NOMO-1 treated with dmso at 0.1 percent for 144 hours (cell line): ENCODE data around the gene TAS2R30.

Experiments used
- DNase-seq: peaks from one replicate; lab custom pipeline; 2025; ENCODE audit not compliant: unreplicated experiment; lab: John Stamatoyannopoulos, UW

Gene TAS2R30

DNA sequence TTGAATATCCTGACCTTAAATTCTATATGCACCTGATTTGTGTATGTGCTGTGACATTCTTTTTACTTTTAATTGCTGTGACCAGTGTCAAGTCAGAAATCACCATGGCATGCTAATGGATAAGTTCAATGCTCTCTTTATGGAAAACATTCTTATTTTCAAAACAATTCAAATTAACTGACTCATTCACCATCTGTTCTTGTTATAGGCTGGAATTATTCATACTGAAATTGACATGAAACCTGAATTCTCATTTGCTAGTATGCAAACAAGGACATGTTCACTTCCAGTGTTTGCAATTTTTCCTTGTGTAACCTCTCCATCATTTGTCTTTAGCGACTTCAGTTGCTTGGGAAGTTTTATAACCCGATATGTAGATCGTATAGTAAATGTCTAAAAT, at the start of gene TAS2R30:
TAS2R30 (minus strand) TSS at position 340 of the 400 bp plus-strand sequence. CDS start 400 bp downstream, outside the sequence.
- DNase-seq: no peak

DNA sequence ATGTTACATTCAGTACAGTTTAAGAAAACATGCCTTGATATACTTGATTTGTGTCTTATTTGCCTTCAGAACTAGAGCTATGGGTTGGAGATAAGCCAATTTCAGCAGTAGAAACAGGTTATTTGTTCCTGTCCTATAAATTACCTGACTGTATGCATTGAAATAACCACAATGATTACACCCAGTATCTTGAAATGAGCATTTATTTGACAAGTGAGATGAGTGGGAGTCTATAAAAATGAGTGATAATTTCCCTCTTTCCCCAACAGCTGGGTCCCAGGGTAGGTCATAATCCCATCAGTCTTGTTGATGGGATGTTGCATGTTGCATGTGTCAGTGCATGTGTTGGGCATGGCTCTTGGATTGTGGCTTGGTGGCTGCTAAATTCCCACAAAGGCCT, 48.6 kb upstream of the TAS2R30 start:
- no peak for DNase-seq

DNA sequence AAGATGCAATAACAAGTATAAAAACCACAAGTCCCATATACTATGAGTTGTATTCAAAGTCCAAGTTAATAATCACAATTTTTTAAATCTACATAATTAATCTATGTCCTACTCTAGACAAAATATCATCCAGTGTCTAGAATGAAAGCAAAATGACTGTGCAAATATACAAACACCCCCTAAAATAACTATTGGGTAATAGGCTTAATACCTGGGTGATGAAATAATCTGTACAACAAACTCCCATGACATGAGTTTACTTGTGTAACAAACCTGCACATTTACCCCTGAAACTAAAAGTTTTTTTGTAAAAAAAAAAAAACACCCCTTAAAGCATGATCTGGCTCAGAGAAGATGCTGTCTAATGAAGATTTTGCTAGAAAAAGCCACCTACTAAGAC, 48.1 kb upstream of the TAS2R30 start:
- no peak for DNase-seq

DNA sequence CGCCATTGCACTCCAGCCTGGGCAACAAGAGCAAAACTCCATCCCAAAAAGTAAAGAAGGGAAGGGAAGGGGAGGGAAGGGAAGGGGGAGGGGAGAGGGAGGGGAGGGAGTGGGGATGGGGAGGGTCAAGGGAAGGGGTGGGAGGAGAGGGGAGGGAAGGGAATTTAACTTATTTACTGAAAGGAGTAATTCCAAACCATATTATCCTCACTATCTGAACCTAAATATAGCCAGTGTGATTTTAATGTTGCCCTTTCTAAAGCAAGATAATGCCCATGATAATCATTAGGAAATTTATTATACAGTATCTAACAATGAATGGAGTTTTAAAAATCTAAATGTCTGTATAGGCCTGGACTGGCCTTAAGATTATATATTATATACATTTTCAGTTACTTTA, 43.8 kb upstream of the TAS2R30 start:
- DNase-seq: no peak

DNA sequence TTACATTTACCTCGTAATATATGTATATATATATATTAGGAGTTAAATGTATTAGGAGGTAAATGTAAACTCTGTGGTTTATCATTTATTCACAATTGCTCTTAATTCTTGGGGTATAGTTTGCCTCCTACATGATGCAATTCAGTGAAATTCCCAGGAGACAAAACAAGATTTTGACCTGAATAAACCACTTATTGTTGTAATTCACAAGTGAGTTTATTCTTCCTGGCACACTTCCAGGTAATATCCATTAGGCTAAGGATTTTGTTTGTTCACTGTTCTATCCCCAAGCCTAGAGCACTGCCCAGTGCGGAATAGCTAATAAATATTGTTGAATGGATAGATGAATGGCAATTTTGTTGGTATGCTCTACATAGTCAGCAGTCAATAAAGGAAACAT, 39.6 kb upstream of the TAS2R30 start:
- DNase-seq: no peak

DNA sequence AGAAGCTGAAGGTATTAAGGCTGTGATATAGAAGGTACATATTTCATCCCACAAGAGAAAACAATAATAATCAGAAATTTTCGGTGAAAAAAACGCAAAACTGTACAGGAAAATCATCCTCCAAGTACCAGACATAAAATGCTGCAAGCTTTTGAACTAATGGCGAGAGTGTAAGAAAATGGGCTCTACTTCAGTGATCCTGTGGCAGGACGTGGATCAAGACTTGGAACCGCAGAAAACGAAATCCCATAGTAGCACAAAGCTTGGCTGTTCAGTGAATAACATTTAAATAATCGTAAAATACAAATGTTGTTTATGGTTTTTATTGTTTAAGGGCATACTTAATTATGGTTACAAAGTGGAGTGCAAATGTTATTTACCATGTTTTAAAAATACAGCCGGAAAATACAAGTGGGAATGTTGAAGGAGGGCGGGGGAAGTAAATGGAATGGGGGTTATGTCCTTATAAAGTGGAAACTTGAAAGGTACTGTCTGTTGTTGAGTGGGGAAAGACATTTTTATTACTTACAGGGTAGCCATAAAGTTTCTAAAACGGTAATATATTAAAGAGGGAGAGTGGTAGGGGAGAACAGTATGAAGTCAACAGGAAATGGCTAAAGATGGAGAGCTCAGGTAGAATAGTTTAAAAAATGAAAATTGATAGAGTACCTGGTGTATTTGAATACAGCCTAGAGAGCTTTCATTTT, 37.7 kb upstream of the TAS2R30 start:
- no peak for DNase-seq

- peak; percentile 84 for DNase-seq
These were observed 36.9 kb upstream of the TAS2R30 start, which contains the start of gene SMIM10L1 for GRCh38 chr12:11171145-11171968. Gene SMIM10L1, plus strand, starts transcription at chr12:11171194. Its CDS starts 163 bp downstream, at chr12:11171357.

- no peak for DNase-seq
These were observed 36.3 kb upstream of the TAS2R30 start for GRCh38 chr12:11170810-11171144.

DNA sequence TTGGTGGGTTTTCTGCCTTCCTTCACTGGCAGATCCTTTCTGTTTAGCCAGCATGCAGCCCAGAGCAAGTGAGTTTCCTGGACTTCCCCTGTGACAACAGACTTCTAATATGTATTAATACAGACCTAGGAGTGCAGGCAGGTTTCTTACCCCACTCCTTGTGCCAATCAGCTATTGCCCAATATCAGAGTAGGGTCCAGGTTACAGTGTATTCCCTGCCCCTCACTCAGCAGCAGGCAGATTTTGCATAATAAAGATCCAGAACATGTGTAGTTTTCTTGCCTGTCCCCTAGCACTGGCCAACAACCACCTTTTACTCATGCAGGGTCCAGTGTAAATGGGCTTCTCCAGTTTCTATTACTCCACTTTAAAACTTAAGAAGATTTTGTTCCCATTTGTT, 31.9 kb upstream of the TAS2R30 start:
- no peak for DNase-seq

DNA sequence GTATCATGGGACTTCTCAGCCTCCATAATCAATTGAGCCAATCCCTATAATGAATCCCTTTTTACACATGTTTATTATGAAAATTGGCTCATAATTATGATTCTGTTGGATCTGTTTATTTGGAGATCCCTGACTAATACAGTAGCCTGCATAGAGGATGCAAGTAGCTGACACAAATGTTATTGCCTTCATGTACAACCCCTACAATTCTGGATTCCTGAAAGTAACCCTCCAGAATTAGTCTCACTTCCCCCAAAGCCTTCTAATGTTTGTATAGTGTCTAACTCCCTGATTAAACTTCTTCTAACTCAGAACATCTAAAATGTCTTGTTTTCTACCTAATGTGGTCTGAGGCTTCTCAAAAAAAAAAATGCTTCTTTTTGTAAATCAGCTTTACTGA, 29.9 kb upstream of the TAS2R30 start:
- no peak for DNase-seq

DNA sequence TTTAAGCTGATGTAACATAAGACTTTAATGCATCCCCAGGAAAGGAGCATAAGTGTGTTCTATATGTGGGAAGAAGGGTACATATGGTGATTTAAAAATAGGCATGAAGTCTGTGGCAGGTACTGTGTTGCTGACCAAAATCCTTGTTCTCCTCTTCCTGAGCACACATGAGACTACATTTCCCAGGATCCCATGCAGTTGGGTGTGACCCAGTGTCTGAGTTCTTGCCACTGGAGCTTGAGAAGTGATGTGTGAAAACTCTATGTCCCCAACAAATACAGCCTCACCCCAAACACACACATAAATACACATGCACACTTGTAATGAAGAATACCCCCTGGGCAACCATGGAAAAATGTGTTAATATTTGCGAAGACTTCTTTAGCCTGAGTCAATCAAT, 28.1 kb upstream of the TAS2R30 start:
- no peak for DNase-seq

DNA sequence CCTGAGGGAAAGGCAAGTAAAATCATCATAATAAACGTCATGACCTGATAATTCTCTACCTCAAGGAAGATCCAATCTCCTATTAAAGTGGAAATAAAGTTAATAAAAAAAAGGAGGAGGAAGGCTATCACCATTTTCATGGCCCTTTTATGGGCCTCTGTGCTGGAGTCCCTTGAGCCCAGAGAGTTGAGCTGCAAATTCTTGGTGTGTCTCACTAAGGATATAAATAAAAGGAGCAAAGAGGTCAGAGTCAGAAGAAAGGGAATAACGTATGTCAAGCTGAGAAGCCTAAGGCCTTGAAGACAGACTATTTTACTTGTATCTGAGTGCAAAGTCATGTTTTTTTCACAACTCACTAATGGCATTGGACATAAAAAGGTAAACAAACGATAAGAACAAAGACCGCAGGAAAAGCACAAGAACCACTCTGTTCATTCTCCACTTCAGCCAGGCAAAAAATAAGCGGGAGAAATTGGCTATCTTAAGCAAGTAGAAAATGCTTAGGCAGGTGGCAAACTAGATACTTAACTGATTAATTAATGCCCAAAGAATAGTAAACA, 24.5 kb upstream of the TAS2R30 start:
- DNase-seq: no peak

DNA sequence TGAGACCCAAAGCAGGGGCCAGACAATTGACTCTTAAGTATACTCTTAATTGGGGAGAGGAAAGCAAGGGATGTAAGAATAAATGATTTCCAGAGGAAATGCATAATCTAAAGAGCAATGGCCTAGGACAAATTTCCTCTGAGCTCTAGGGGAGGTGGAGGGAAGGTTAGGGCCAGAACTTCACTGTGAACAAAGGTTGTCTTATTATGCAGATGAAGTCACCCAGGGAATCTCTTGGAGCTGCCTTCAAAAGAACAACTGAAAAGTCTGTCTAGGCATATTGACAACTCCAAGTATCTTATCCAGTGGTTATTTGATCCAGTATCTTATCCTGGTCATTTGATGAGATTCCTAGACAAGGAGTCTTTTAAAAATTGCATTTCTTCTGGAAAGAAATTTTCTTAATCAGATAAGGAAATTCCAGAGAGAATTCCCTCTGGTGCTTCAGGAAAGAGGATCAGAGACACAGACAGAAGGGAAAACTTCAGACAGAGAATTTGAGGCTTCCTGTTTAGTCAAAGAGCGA, 20.0 kb upstream of the TAS2R30 start:
- DNase-seq: no peak

DNA sequence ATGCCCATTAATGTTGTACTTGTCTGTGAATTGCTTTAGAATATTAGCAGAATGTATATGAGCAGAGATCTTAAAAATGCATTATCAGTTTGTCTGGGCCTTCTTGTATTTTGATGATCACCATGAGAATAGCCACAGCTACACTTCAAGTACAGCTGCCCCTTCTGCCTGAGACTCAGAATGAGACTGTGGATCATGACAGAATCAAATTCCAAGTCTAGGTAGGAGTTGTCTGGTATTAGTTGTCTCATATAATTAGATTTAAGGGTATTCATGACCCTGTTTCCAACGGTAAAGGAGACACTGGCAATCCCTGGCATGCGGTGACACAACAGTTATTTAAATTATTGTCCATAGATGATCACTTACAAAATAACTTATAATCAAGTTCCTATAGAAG, 18.3 kb upstream of the TAS2R30 start:
- DNase-seq: no peak

- DNase-seq: no peak
These were observed 16.4 kb upstream of the TAS2R30 start for GRCh38 chr12:11150832-11151231.

DNA sequence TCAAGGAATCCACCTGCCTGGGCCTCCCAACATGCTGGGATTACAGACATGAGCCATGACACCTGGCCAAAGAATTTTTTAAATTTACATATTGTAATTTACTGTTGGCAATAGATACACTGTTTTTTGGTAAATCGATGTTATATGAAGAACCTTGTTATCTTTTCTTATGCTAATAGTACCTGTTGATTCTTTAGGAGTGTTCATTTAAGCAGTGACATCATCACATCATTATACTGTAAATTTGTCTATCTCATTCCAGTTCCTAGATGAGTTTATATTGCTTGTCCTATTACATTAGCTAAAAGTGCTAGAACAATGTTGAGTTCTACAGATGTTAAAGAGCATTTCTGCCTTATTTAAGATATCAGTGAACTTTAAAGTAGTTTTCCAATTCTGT, 13.0 kb upstream of the TAS2R30 start:
- DNase-seq: no peak

GRCh38 chr12:11144297-11144696, 9.9 kb upstream of the TAS2R30 start:
- DNase-seq: no peak

- DNase-seq: no peak
These were observed 8.9 kb upstream of the TAS2R30 start for GRCh38 chr12:11143352-11143751.

GRCh38 chr12:11136075-11136474, 1.6 kb upstream of the TAS2R30 start:
- DNase-seq: no peak

DNA sequence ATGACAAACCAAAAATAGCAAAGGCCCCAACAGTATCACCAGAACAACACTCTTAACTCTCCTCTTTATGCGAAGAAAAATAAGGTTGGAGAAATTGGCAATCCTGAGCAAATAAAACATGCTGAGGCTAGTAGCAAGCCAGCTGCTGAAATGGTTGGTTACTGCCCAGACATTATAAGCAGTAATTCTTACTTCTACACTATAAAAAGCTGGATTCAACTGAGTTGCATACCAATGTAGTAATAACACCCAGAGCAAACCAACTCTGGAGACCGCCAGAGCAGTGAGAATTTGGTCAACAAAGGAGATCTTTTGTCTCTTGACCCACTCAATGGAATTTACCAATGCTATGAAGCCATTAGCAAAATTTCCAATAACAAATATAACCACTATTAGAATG, 628 bp downstream of the TAS2R30 start:
- no peak for DNase-seq

DNA sequence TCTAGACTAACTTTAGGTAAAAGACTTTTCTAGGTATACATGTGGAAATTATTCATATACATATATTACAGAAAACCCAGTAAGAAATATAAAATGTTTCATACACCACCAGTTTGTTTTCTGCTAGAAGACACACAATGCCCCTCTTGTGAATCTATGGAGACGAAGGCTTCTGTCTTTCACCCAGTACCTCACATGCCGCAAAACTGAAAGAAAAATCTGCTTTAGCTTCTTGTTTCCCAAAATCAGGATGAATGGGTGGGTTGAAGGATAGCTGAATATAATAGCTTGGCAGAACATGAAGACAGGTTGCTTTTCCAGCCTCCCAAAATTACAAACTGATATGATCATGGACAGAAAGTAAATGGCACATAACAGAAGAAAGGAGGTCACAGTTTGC, 1.3 kb downstream of the TAS2R30 start:
- no peak for DNase-seq

DNA sequence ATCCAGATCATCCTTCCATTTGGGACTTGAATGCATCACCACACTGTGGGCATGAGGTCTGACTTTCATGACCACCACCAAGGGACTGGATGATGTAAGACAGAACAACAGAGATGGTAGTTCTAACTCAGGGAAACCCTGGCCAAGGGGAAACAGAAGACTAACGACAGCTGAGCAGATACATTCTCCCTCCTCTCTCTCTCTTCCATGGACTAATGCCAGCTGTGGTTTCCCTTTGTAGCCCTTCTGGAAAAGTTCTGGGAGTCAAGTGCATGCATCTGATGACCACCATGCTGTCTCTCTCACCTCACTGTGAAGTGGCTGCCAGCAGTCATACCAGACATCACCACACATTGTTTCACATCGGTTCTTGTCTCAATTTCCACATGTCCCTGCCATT, 3.4 kb downstream of the TAS2R30 start:
- no peak for DNase-seq
